ENCODE results near the gene UBE2Q2. TPM values are rescaled to one million over a fixed set of nuclear protein-coding genes. Genes with fewer than 3 reads are reported as not detected.
"Not testable (repeated sequence)": the region's sequence is repeated elsewhere in the genome, so short reads cannot be mapped to it uniquely, and the experiment has no call there.

UBE2Q2 gene
- total RNA-seq (2014; rRNA removed; shearing (Covaris generic); ENCODE audit: low replicate concordance): 33.7 TPM in 2 replicates

DNA sequence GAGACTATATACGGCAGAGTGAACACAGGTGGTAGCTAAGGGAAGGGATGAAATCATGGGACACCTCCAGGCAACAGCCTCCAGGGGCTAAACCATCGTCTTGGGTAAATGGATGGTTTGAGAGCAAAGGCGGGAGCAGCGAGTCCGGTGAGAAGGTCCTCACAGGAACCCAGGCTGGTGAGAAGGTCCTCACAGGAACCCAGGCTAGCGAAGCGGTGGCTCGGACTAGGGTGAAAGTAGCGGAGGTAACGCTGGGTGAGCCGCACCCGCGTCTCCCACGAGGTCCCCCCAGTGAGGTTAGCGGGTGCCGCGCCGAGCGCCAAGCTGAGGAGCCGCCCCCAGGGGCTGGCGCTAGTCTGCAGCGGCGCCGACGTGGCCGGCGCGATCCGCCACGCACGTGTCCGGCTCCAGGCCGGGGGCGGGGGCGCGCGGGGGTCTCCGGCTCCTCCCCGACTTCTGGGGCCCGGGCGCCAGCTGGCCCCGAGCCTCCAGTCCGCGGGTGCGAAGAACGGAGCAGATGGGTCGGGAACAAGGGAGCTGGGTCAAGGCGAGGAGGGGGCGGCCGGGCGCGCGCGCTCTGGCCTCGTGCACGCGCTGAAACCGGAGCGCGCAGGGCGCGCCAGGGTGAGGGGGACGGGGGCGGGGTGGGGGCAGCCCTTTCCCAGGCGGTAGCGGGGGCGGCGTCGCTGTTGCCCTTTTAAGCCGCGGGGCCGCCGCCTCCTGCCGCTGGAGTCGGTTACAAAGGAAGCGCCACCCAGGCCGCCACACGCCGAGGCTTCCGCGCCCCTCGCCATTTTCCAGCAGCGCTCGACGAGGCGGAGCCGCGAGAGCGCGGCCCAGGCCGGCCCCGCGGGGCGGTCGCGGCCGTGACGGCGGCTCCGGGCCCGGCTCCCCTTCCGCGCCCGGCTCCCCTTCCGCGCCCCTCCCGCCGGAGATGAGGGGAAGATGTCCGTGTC is at the start of gene UBE2Q2:
Gene UBE2Q2 (plus strand): TSS at position 726 of the 956 bp plus-strand sequence. CDS start 220 bp downstream, at position 946.
- peak; percentile 80 for DNase-seq (ENCODE audit: low read depth)
- in situ Hi-C loops (cut with HindIII; ENCODE audit: low pct_unique_long_range_greater_than_20kb, low sequenced_read_pairs): no loop called here

DNA sequence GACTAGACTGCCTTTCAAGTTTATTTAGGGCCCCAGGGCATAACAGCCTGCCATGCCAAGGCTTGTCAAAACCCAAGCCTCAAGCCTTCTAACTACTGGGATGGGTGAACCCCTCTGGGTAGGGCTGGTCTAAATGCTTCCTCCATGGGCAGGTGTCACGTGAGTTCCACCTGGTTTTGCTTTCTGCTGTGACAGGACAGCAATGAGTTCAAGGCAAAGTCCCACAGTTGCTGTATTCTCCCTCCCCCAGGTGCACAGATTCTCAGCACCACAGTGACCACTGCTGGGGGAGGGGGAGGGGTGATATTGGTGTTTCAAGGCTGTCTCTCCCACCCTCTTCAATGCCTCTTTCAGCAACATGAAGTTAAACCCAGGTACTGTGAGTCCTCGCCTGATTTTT is 46.9 kb upstream of the UBE2Q2 start:
- in situ Hi-C loops (cut with HindIII; ENCODE audit: low pct_unique_long_range_greater_than_20kb, low sequenced_read_pairs): no loop called here
- no peak for DNase-seq (ENCODE audit: low read depth)

DNA sequence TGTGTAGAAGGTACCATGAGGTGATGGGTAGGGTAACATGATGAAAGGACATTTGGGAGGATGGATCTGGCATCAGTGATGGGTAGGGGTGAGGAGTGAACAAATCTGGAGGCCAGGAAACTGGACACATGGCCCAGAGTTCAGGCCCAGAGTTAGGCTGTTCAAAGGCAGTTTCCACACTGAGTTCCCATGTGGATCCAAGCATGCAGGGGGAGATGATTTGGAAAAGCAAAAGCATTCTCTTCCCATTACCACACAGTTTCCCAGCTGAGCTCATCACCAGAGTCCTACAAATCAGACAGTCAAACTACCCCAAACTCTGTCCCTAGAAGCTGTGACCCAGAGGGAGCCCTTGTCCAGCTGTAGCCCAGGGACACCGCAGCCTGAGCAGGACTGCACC is 46.1 kb upstream of the UBE2Q2 start:
- in situ Hi-C loops (cut with HindIII; ENCODE audit: low pct_unique_long_range_greater_than_20kb, low sequenced_read_pairs); DNase-seq (ENCODE audit: low read depth): not testable (repeated sequence)

DNA sequence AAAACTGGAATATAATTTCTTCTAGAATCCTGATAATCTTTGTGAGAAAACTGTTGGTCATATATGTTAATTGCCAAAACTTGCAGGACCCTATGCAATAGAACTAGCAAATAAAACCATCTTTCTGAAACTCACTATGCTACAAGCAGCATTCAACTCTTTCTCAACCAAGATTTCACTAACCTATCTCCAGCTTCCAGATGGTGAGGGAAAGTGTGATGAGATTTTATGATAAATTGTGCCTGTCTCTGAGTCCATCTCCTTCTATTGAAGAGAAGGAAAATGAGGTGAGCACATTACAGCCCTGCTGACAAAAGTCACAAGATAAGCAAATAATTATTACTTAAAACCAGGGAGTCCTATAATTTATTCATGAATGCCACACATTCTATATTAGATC is 44.1 kb upstream of the UBE2Q2 start:
- no peak for DNase-seq (ENCODE audit: low read depth)
- in situ Hi-C loops (cut with HindIII; ENCODE audit: low pct_unique_long_range_greater_than_20kb, low sequenced_read_pairs): no loop called here

DNA sequence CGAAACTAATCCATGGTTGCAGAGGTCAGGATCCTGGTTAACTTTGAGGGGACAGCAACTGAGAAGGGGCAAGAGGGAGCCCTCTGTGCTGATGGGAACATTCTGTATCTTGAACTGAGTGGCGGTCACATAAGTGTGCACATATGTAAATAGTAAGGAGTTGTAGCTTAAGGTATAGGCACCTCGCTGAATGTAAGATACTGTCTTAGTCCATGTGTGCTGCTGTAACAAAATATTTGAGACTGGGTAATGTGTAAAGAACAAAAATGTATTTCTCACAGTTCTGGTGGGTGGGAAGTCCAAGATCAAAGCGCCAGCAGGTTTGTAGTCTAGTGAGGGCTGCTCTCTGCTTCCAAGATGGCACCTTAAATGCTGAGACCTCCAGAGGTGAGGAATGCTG is 42.8 kb upstream of the UBE2Q2 start:
- in situ Hi-C loops (cut with HindIII; ENCODE audit: low pct_unique_long_range_greater_than_20kb, low sequenced_read_pairs); DNase-seq (ENCODE audit: low read depth): not testable (repeated sequence)

DNA sequence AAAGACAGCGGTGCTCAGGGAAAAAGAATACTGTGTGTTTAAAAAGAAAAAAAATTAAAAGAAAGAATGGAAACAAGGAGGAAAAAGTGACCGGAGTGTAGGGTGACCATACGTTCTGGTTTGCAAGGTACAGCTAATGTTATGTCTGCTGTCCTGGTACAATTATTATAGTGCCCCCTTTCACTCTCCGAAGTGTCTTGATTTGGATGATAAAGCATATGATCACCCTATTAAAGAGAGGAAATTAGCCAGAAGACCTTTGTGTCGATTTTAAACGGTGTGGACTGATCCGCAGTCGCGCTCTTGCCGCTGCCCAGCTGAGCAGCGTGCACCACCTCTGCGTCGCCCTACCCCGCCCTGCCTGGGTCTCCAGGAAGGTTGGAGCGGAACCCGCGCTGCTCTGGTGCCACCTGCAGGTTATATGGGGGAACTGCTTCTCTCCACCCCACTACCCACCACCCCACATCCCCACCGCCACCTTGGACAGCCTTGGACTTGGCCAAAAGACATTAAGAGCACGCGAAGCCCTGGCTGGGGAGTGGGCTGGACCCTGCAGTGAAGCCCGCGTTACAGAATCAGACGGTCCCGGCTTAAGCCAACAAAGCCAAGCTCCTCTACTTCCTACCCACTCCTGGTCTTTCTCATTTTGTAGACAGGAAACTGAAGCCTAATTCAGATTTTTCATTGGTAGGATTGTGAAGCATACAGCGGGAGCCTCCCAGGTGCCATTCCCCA is 41.2 kb upstream of the UBE2Q2 start:
- peak; percentile 60 for DNase-seq (ENCODE audit: low read depth)
- in situ Hi-C loops (cut with HindIII; ENCODE audit: low pct_unique_long_range_greater_than_20kb, low sequenced_read_pairs): no loop called here

DNA sequence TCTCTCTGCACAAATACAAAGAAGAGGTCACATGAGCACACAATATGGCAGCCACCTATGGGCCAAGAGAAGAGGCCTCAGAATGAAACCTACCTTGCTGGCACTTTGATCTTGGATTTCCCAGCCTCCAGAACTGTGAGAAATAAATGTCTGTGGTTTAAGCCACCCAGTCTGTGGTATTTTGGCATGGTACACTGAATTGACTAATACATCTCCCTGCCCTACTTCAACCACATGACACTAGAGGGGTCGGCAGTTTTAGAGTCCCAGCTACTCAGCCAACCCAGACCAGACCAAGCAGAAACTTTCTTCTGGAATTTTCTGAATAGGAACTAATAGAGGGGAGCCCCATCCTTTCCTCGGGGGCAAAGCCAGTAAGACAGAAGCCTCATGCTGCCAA is 35.8 kb upstream of the UBE2Q2 start:
- in situ Hi-C loops (cut with HindIII; ENCODE audit: low pct_unique_long_range_greater_than_20kb, low sequenced_read_pairs); DNase-seq (ENCODE audit: low read depth): not testable (repeated sequence)

DNA sequence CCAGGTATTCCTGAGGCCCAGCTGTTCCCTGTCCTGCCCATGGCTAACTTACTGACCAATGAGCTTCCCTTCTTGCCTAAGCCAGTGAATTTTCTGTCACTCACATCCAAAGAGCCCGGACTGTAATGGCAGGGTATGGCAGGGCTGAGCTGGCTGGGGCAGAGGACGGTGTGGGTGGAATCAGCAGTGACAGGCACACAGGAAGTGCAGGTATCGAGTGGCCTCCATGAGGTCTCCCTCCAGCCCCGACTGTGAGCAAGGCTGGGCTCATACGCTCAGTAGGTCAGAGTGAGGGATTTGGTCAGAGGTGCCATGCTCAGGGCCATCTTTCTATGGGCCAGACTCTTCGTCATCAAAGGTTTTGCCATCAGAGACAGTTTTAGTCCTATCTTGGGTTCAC is 35.2 kb upstream of the UBE2Q2 start:
- in situ Hi-C loops (cut with HindIII; ENCODE audit: low pct_unique_long_range_greater_than_20kb, low sequenced_read_pairs); DNase-seq (ENCODE audit: low read depth): not testable (repeated sequence)

DNA sequence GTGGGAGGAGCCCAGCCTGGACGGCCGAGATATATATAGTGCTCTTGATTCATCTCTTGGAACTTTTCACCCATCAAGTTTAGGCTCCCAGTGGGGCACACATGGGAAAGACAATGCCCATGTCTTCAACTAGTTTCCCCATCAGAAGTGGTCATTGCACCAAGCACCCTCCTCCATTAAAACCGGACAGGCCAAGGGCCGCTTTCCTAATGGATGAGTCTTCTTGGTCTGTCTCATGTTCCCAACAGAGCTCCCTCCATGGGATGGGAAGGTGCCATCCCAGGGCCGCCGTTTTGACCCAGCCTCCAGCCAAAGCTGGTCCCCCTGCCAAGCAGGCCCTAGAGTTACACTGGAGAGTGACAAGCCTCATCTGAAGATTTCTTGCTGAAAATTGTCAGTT is 34.7 kb upstream of the UBE2Q2 start:
- no peak for DNase-seq (ENCODE audit: low read depth)
- in situ Hi-C loops (cut with HindIII; ENCODE audit: low pct_unique_long_range_greater_than_20kb, low sequenced_read_pairs): no loop called here

DNA sequence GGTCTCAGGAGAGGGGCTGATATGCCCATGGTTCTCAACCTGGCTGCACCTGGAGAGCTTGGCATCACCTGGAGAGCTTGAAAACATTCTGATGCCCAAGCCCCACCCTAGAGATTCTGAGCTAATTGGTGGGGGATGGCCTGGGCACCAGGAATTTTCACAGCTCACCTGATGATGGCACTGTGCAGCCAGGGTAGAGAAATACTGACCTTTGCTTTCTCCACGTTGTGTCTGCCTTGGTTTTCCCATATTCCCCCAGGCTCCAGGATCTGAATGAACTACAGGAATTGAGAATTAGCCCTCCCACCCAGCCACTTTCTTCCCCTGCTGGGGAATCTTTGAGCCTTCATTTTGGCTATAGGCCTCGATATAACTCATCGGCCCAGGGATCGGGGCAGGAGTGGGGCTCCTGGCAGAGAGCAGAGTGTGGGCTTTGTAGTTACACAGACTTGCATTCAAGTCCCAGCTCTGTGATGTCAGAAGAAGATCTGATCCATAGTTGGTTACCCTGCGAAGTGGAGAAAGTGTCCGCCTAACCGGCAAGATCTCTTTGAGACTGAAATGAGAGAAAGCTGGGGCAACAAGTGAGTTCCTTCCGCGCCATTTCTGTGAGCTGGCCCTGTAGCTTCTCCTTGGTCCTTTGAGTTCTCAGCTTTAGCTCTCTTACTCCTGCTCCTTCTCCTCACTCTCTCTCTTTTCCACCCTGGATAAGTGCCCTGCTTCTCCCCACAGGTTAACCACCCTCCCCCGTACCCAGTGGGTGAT is 33.1 kb upstream of the UBE2Q2 start:
- in situ Hi-C loops (cut with HindIII; ENCODE audit: low pct_unique_long_range_greater_than_20kb, low sequenced_read_pairs): no loop called here
- peak; percentile 22 for DNase-seq (ENCODE audit: low read depth)

DNA sequence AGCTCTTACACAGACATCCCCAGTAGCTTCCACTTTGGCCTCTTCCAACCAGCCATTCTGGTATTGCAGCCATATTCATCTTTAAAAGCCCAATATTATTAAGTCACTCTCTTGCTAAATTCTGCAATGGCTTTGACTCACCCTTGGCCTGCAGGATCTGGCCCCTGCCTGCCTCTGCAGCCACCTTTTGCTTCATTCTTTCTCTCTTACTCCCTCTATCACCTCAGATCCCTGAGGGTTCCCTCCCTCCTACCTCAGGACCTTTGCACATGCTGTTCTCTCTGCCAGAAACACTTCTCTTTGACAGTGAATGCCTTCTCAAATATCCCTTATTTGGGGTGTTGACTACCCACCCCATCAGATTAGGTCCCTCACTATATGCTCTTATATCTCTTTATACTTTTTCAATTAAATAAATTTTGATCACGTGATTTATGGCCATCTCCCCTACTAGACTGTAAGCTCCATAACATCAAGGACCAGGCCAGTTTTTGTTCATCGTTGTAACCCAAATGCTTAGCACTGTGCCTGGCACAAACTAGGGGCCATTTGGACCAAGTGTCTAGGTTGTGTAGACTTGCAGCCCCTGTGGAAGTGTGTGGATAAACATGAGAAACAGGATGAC is 32.3 kb upstream of the UBE2Q2 start:
- in situ Hi-C loops (cut with HindIII; ENCODE audit: low pct_unique_long_range_greater_than_20kb, low sequenced_read_pairs): no loop called here
- no peak for DNase-seq (ENCODE audit: low read depth)

DNA sequence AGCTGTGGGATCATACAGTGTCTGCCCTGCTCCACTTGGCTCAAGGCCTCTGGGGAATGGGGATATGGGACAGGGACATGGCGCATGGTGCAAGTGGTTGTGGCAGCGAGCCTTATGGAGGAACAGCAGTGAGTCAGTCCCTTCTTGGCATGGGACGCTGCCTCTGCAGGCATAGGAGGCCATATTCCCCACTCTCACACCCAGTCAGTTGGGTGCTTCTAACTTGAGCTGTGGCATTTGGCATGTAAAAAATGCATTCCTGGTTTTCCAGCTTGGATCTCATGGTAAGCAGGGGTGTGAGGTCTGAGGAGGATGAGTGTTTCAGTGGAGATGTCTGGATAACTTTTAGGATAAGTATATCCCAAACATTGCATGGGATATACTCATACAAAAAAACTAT is 31.6 kb upstream of the UBE2Q2 start:
- in situ Hi-C loops (cut with HindIII; ENCODE audit: low pct_unique_long_range_greater_than_20kb, low sequenced_read_pairs): no loop called here

DNA sequence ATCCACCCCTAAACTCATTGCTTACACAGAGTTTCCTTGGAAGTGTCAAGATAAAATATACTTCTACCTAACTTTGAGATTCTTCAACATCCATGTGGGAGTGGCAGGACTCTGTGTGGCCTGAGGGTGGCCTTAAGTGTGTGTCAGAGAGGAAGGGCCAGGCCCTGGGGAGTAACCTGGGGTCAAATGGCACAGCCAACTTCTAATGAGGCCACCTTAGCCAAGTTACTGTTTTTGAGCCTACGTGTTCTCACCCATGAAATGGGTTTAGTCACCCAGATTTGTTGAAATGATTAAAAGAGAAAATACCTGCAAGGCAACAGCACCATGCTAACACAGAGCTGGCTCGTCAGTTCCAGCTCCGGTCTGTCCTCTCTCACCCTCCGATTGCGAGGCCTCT is 28.5 kb upstream of the UBE2Q2 start:
- no peak for DNase-seq (ENCODE audit: low read depth)
- in situ Hi-C loops (cut with HindIII; ENCODE audit: low pct_unique_long_range_greater_than_20kb, low sequenced_read_pairs): no loop called here

More for the DNA sequence above, 31.6 kb upstream of the UBE2Q2 start:
- no peak for DNase-seq (ENCODE audit: low read depth)

DNA sequence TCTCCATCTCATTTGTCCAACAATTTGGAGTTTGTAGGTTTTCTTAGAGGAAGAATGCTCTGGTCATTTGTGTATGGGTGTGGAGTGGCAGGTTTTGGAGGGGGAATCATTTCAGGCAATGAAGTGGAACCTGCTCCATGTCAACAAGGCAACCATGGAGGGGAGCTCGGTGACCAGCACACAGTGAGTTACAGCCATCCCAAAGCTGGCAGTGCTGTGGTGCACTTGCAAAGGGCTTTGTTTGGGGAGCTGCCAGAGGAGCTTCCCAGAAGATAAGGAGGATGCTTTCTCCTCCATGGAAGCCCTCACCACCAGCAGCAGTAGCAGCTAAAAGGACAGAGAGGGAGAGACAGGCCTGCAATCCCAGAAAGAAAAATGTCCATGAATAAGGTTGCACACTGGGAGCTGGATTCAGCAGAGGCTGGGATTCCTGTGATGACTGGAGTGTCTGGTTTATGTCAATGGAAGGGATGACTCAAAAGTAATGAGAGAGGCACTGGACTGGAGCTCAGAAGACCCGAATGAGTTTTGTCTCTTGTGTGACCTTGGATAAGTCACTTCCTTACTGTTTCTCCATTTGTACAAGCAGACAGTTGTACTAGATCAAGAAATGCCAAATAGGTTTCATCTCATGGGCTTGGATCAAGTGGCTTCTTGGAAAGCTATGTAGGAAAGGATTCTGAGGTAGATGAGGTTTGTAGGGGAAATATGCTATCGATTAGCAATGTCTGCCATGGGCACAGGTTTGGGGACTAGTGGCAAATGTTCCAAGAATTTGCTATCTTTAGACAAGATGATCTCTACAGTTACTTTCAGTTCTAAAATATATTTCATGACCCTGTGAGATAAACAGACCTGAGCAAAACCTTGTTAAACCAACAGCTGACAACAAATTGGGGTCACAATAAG is 27.2 kb upstream of the UBE2Q2 start:
- in situ Hi-C loops (cut with HindIII; ENCODE audit: low pct_unique_long_range_greater_than_20kb, low sequenced_read_pairs): no loop called here
- no peak for DNase-seq (ENCODE audit: low read depth)

DNA sequence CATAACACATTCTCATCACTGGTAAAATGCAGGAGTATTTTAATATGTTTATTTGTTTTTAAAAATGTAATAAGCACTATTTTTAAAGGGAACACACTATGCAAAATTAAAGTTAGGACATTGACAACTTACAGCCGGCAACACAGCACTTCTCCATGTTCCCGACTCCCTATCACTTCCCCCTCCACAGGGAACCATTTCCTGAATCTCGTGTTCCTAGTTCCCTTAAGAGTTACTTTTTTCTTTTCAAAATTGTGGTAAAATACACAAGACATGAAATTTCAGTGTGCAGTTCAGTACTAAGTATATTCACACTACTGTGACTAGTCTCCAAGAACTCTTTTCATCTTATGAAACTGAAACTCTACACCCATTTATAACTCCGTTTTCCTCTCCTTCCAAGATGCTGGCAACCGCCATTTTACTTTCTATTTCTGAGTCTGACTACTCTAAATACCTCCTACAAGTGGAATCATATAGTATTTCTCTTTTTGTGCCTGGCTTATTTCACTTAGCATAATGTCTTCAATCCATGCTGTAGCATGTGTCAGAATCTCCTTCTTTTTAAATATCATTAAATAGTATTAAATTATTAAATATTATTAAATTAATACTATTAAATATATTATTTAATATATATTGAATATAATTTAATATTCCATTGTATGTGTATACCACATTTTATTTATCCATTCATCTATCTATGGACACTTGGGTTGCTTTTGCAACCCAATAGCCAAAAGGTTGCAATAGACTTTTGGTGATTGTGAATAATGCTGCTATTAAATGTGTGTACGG is 25.9 kb upstream of the UBE2Q2 start:
- DNase-seq (ENCODE audit: low read depth): no peak
- in situ Hi-C loops (cut with HindIII; ENCODE audit: low pct_unique_long_range_greater_than_20kb, low sequenced_read_pairs): no loop called here

DNA sequence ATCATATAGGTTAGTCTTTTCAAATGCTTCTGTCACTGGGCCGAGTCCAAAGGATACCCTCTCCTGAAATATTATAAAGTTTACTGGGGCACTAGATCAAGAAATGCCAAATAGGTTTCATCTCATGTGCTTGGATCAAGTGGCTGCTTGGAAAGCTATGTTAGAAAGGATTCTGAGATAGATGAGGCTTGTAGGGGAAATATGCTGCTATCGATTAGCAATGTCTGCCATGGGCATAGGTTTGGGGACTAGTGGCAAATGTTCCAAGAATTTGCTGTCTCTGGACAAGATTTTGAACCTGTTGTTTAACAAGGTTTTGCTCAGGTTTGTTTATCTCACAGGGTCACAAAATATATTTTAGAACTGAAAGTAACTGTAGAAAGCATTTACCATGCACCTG is 23.0 kb upstream of the UBE2Q2 start:
- no peak for DNase-seq (ENCODE audit: low read depth)
- in situ Hi-C loops (cut with HindIII; ENCODE audit: low pct_unique_long_range_greater_than_20kb, low sequenced_read_pairs): no loop called here

All from Caki2 (cell line).